Activated T-helper 17 cell treated with anti-CD3 and anti-CD28 coated beads, Interleukin-2, amount 50 U/mL, for 72 hours (primary cell): ENCODE results near the gene ROR2. TPM values are rescaled to one million over a fixed set of nuclear protein-coding genes. Genes with fewer than 3 reads are reported as not detected.

Experiments
- ATAC-seq: fragments of 150-1000 bp; cut with Tn5 transposase; replicated peaks from 2 replicates; pipeline ENCODE4 v1.10.0; 2021; ENCODE audit warnings: mild to moderate bottlenecking, moderate library complexity
- H3K27ac Mint-ChIP-seq: one replicate; pipeline ENCODE4 v1.8.0; 2022; ENCODE audit warnings: mixed read lengths
- H3K27me3 Mint-ChIP-seq: one replicate; pipeline ENCODE4 v1.8.0; 2022; ENCODE audit warnings: mixed read lengths
- H3K36me3 Mint-ChIP-seq: one replicate; pipeline ENCODE4 v1.8.0; 2022; ENCODE audit warnings: low read depth, mild to moderate bottlenecking, mixed read lengths
- H3K4me1 Mint-ChIP-seq: one replicate; pipeline ENCODE4 v1.8.0; 2022; ENCODE audit warnings: mixed read lengths
- H3K4me3 Mint-ChIP-seq: one replicate; pipeline ENCODE4 v1.8.0; 2022; ENCODE audit warnings: mild to moderate bottlenecking, mixed read lengths
- H3K9me3 Mint-ChIP-seq: one replicate; pipeline ENCODE4 v1.8.0; 2022; ENCODE audit warnings: mixed read lengths
- total RNA-seq, 2 donors: library from RNA; stranded (reverse); gene quantifications; one replicate each; pipeline ENCODE4 v1.2.3, GENCODE V29; 2022

The ROR2 gene
- total RNA-seq, 2 donors from 2014 or later, result 0.08 TPM; not detected in 1

DNA sequence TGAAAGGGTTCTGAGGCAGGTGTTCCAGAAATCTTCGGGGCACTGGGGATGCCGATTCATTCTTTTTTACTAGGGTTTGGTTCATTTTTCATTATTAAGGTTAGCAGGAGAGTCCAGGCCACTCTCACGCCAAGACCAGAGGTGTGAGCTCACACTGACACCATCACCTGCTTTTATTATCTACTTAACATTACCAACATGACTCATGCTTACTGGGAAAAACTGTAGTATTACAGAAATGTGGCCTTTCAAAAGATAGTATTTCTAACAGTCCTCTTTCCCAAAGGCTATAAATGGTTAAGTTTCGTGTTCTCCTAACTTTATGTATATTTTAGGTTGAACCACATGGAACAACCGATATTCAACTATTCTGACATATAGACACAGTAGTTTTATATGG is 222.1 kb downstream of the ROR2 start:
- H3K4me3 Mint-ChIP-seq, result no peak overlapping the region
- H3K27me3 Mint-ChIP-seq, result peaks cover 6% of the 10 kb centered on the region
- peaks cover 3% of the 10 kb centered on the region for H3K4me1 Mint-ChIP-seq
- no peaks in the 10 kb centered on the region for H3K36me3 Mint-ChIP-seq
- H3K27ac Mint-ChIP-seq, result no peak overlapping the region
- H3K9me3 Mint-ChIP-seq, result no peaks in the 10 kb centered on the region
- ATAC-seq, result no peak

DNA sequence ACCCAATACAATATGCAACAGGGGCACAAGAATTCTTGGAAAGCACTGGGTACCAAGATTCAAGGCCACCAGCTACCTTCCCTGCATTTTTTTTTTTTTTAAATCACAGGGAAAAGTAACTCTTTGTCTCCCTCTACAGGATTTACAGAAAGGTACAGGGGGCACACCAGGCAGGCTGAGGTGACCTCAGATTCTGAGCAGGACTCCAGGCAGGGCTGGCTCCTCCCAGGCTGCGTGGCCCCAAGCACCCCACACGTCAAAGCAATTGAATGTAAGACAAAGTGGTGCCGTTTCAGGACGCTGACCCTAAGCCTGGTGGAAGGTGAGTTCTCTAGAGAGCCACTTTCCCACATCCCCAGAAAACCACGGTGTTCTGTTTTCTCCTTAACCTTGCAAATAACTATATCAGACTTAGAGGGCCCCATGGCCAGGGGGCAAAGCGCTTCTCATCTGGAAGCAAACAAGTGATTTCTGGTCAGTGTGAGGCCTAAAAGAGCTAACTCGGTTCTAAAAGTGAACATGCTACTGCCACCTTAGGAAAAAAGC is 222.6 kb downstream of the ROR2 start:
- Mint-ChIP-seq H3K4me3 (no peak overlapping the region), H3K36me3 (no peaks in the 10 kb centered on the region), H3K4me1 (peaks cover 3% of the 10 kb centered on the region), H3K27ac (no peak overlapping the region), H3K9me3 (no peaks in the 10 kb centered on the region), H3K27me3 (peaks cover 9% of the 10 kb centered on the region)
- peak; percentile 82 for ATAC-seq

- no peak overlapping the region for H3K4me3 Mint-ChIP-seq
- H3K4me1 Mint-ChIP-seq, result peaks cover 3% of the 10 kb centered on the region
- H3K9me3 Mint-ChIP-seq, result no peaks in the 10 kb centered on the region
- no peak for ATAC-seq
- peaks cover 14% of the 10 kb centered on the region for H3K27me3 Mint-ChIP-seq
- no peak overlapping the region for H3K27ac Mint-ChIP-seq
- no peaks in the 10 kb centered on the region for H3K36me3 Mint-ChIP-seq
Observed at GRCh38 chr9:91726406-91727100, 223.5 kb downstream of the ROR2 start.

DNA sequence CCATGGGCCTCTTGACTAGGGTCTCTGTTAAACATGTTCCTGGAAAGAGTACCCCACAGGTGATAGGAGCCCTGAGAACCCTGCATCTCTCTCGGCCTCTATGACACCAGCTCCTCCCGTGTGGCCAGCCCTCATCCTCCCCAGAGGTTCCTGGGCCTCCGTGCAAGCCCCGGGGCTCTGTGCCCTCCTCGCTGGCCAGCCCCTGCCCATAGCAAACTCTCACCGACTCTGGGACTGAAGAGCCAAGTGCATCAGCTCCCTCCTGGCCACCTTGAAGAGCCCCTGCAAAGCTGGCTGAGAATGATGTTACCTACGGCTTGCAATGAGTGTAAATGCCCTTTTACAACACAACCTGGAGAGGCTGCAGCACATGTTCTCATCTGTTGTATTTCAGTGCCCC is 224.4 kb downstream of the ROR2 start:
- Mint-ChIP-seq H3K9me3 (no peaks in the 10 kb centered on the region), H3K27me3 (peaks cover 16% of the 10 kb centered on the region), H3K36me3 (no peaks in the 10 kb centered on the region), H3K27ac (no peak overlapping the region), H3K4me3 (no peak overlapping the region), H3K4me1 (peaks cover 3% of the 10 kb centered on the region)
- no peak for ATAC-seq

GRCh38 chr9:91724609-91725505 is 225.2 kb downstream of the ROR2 start:
- ATAC-seq, result no peak
- Mint-ChIP-seq H3K9me3 (no peaks in the 10 kb centered on the region), H3K27ac (no peak overlapping the region), H3K36me3 (no peaks in the 10 kb centered on the region), H3K27me3 (peaks cover 24% of the 10 kb centered on the region), H3K4me1 (peaks cover 3% of the 10 kb centered on the region), H3K4me3 (no peak overlapping the region)

- Mint-ChIP-seq H3K27ac (no peak overlapping the region), H3K27me3 (peaks cover 32% of the 10 kb centered on the region), H3K36me3 (no peaks in the 10 kb centered on the region), H3K4me3 (no peak overlapping the region), H3K9me3 (no peaks in the 10 kb centered on the region), H3K4me1 (peaks cover 3% of the 10 kb centered on the region)
- no peak for ATAC-seq
Observed at GRCh38 chr9:91724068-91724440, 226.0 kb downstream of the ROR2 start.

DNA sequence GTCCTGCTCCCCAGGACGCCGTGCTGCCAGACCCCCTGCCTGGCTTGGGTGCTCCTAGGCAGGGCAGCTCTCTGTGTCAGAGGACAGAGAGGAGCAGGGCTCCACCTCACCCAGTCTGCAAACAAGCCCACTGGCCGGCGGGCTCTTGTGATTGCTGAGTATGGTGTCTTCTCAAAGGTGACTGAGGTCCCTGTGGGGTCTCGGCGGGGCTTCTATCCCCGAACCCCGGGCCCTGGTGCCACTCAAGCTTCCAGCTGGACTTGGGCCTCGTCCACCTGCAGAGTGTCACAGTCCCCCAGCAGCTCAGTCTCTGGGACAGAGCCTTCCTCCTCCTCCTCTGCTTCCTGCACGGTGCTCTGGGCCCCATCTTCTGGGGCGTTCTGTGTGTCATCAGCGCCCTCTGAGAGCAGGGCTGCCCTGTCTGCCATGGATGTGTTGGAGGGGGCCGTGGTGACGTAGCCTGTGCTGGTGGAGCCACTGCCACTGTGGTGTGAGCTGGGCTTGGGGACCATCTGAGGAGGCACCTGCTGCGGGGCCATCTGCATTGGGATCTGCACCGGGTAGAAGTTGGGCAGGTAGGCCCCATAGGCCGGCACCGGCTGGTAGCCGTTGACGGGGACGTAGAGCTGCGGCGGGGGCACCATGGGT is 226.5 kb downstream of the ROR2 start:
- no peak for ATAC-seq
- Mint-ChIP-seq H3K9me3 (no peaks in the 10 kb centered on the region), H3K27me3 (peaks cover 35% of the 10 kb centered on the region), H3K4me1 (peaks cover 3% of the 10 kb centered on the region), H3K4me3 (no peak overlapping the region), H3K36me3 (no peaks in the 10 kb centered on the region), H3K27ac (no peak overlapping the region)

GRCh38 chr9:91720751-91721705 is 229.0 kb downstream of the ROR2 start:
- Mint-ChIP-seq H3K27ac (no peak overlapping the region), H3K9me3 (peaks cover 4% of the 10 kb centered on the region), H3K4me1 (no peaks in the 10 kb centered on the region), H3K36me3 (no peaks in the 10 kb centered on the region), H3K27me3 (peaks cover 51% of the 10 kb centered on the region), H3K4me3 (no peak overlapping the region)
- ATAC-seq, result no peak

DNA sequence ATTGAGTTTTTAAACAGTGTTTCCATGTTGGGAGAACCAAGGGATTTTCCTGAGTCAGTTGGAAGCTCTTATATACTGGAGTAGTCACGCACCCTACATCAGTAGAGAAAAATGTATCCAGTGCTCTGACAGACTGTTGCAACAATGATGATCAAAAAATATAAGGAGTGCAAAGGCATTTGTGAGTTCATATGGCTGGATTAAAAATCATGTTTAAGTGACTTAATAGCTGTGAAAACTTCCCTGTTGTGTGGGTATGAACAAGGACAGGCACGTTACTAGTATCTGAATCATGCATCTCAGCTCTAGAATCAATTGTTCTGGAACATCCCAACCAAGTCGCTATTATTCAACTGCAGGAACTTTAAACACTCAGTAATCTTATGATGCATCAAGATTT is 229.7 kb downstream of the ROR2 start:
- Mint-ChIP-seq H3K27me3 (peaks cover 55% of the 10 kb centered on the region), H3K36me3 (no peaks in the 10 kb centered on the region), H3K4me3 (no peak overlapping the region), H3K27ac (no peak overlapping the region), H3K9me3 (peaks cover 4% of the 10 kb centered on the region), H3K4me1 (no peaks in the 10 kb centered on the region)
- no peak for ATAC-seq

DNA sequence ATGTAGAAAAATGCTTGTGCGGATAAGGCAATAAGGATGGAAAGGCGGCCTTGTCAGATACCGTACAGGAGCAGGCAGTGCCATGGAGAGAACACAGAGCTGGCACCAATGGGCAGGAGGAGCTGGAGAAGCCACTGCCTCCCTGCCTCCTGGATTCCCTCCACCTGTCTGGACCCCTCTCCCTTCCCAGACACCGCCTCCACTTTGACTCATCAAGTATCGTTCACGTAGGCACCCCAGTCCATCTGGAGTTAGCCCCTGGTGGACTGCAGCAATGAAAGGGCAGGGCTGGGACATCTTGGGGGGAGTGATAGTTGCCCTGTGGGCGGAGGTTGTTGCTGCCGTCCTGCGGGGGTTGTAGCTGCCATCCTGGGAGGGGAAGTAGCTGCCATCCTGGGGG is 232.0 kb downstream of the ROR2 start:
- H3K4me3 Mint-ChIP-seq, result no peak overlapping the region
- peaks cover 4% of the 10 kb centered on the region for H3K9me3 Mint-ChIP-seq
- H3K36me3 Mint-ChIP-seq, result no peaks in the 10 kb centered on the region
- no peaks in the 10 kb centered on the region for H3K4me1 Mint-ChIP-seq
- peaks cover 53% of the 10 kb centered on the region for H3K27me3 Mint-ChIP-seq
- no peak for ATAC-seq
- no peak overlapping the region for H3K27ac Mint-ChIP-seq

- Mint-ChIP-seq H3K4me1 (peaks cover 5% of the 10 kb centered on the region), H3K9me3 (peaks cover 4% of the 10 kb centered on the region), H3K27ac (no peak overlapping the region)
Observed at GRCh38 chr9:91716815-91717214, 233.2 kb downstream of the ROR2 start.

DNA sequence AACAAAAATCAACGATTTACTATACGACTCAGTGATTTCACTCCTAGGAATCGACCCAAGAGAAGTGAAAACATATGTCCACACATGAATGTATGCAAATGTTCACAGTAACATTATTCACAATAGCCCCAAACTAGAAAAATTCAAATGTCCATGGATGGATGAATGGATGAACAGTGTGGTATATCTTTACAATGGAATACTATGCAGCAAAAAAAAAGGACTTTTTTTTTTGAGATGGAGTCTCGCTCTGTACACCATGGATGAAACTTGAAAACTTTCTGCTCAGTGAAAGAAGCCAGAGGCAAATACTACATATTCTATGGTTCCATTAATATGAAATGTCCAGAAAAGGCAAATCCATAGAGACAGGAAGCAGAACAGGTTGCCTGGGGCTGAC is 233.8 kb downstream of the ROR2 start:
- no peak overlapping the region for H3K4me3 Mint-ChIP-seq
- H3K36me3 Mint-ChIP-seq, result no peaks in the 10 kb centered on the region
- no peak for ATAC-seq
- H3K27me3 Mint-ChIP-seq, result peaks cover 44% of the 10 kb centered on the region
- H3K4me1 Mint-ChIP-seq, result peaks cover 5% of the 10 kb centered on the region
- no peak overlapping the region for H3K27ac Mint-ChIP-seq
- H3K9me3 Mint-ChIP-seq, result peaks cover 4% of the 10 kb centered on the region

More at GRCh38 chr9:91716815-91717214, 233.2 kb downstream of the ROR2 start:
- H3K4me3 Mint-ChIP-seq, result no peak overlapping the region
- H3K36me3 Mint-ChIP-seq, result no peaks in the 10 kb centered on the region
- peaks cover 44% of the 10 kb centered on the region for H3K27me3 Mint-ChIP-seq
- ATAC-seq, result no peak

DNA sequence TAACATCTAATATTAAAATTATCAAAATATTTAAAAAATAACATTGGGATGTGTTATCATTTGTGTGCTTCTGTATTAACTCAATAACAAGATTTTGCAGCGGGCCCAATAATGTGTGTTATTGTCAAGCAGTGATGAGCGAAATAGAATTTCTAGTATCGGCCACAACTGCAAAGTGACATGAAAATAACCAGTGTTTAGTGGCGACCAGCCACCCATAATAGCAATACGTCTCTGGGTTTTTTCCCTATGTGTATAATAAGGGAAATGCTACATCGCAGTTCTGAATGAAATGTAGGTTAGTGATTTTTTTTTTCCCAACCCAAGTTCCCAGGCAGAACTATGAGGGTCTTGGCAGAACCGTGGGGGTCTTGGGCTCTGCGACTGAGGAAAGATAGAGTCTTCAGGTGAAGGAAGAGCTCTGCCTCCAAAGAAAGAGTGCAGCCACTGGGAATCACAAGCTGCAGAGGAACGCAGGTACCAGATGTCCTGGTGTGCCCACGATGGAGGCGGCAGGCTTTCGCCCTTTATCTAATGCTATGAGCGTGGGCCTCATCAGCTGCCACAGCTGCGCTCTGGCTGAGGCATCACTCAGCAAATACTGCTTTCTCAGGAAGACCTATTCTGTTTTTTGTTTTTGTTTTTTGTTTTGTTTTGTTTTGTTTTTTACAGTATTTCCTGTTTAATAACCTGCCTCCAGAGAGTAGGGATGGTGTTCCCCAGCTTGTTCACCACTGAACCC is 235.0 kb downstream of the ROR2 start:
- H3K36me3 Mint-ChIP-seq, result no peaks in the 10 kb centered on the region
- H3K4me3 Mint-ChIP-seq, result no peak overlapping the region
- no peak overlapping the region for H3K27ac Mint-ChIP-seq
- H3K9me3 Mint-ChIP-seq, result peaks cover 4% of the 10 kb centered on the region
- ATAC-seq, result no peak
- H3K4me1 Mint-ChIP-seq, result peaks cover 5% of the 10 kb centered on the region
- H3K27me3 Mint-ChIP-seq, result peaks cover 36% of the 10 kb centered on the region
